SK-N-SH (cell line): ENCODE data around the gene TBXAS1. TPM values are rescaled to one million over a fixed set of nuclear protein-coding genes. Genes with fewer than 3 reads are reported as not detected.

Experiments used
- CTCF ChIA-PET: fragments of 300-600, 350-600 bp; formaldehyde crosslinking; extraction: SDS; loops from one replicate; lab custom pipeline; 2021; lab: Yijun Ruan, JAX
- POLR2A ChIA-PET: fragments of 350-600 bp; sonication (Branson Sonifier 250); formaldehyde crosslinking; extraction: SDS; loops from one replicate; lab custom pipeline; 2020; ENCODE audit warnings: antibody characterized with exemption, inconsistent platforms; lab: Yijun Ruan, JAX
- DNase-seq: peaks from one replicate; pipeline ENCODE4 v3.0.0; 2012
- H2AFZ ChIP-seq: fragments of 200-600 bp; sonication (generic); 2 replicates; pipeline ENCODE4 v1.8.1; 2016; ENCODE audit warnings: antibody characterized with exemption, mild to moderate bottlenecking, low read depth
- H3F3A ChIP-seq: fragments of 200-600 bp; sonication (generic); replicated peaks from 2 replicates; pipeline ENCODE3; 2016; ENCODE audit warnings: antibody characterized with exemption, mild to moderate bottlenecking; ENCODE audit not compliant: insufficient read depth
- H3K27ac ChIP-seq, 2 experiments: fragments of 200-500 bp in 1 of 2; fragments of 200-600 bp in 1 of 2; sonication (Bioruptor generic) in 1 of 2; sonication (generic), shearing (Covaris generic) in 1 of 2; 2 replicates each; pipeline versions ENCODE4 v1.5.1 to v1.6.1; 2014 to 2016; ENCODE audit warnings: low read depth in 2 of 2, inconsistent platforms in 1 of 2, low read length in 1 of 2, mild to moderate bottlenecking in 1 of 2, mixed read lengths in 1 of 2
- H3K27me3 ChIP-seq: fragments of 200-600 bp; sonication (generic), shearing (Covaris generic); 2 replicates; pipeline ENCODE4 v1.6.1; 2016; ENCODE audit warnings: mixed run types; ENCODE audit not compliant: insufficient read depth
- H3K36me3 ChIP-seq, 2 experiments: fragments of 200-500 bp in 1 of 2; fragments of 200-600 bp in 1 of 2; sonication (Bioruptor generic) in 1 of 2; sonication (generic) in 1 of 2; replicated peaks in 1 of 2; 2 replicates each; pipeline versions ENCODE3 to v1.5.1; 2014 to 2016; ENCODE audit warnings: low read length in 1 of 2, mild to moderate bottlenecking in 1 of 2; ENCODE audit not compliant: insufficient read depth in 2 of 2, control insufficient read depth in 1 of 2
- H3K4me1 ChIP-seq, 2 experiments: fragments of 200-500 bp in 1 of 2; fragments of 200-600 bp in 1 of 2; sonication (Bioruptor generic) in 1 of 2; sonication (generic), shearing (Covaris generic) in 1 of 2; 2 replicates each; pipeline versions ENCODE4 v1.5.1 to v1.6.1; 2014 to 2016; ENCODE audit warnings: low read depth in 1 of 2, low read length in 1 of 2, mixed run types in 1 of 2; ENCODE audit not compliant: insufficient read depth in 2 of 2, control insufficient read depth in 1 of 2
- H3K4me2 ChIP-seq: fragments of 200-600 bp; sonication (generic), shearing (Covaris generic); 2 replicates; pipeline ENCODE4 v1.6.1; 2017; ENCODE audit warnings: mixed run types
- H3K4me3 ChIP-seq, 2 experiments: fragments of 200-500 bp in 1 of 2; fragments of 200-600 bp in 1 of 2; sonication (Bioruptor generic) in 1 of 2; sonication (generic), shearing (Covaris generic) in 1 of 2; 2 replicates each; pipeline versions ENCODE4 v1.5.1 to v1.8.1; 2014 to 2016; ENCODE audit warnings: low read depth in 2 of 2, inconsistent platforms in 1 of 2, low read length in 1 of 2, mild to moderate bottlenecking in 1 of 2, mixed read lengths in 1 of 2, moderate library complexity in 1 of 2
- H3K79me2 ChIP-seq: fragments of 200-600 bp; sonication (generic); 2 replicates; pipeline ENCODE4 v1.8.1; 2017; ENCODE audit warnings: mild to moderate bottlenecking; ENCODE audit not compliant: insufficient read depth
- H3K9ac ChIP-seq: fragments of 200-600 bp; sonication (generic); 2 replicates; pipeline ENCODE4 v1.6.1; 2017; ENCODE audit warnings: mixed run types
- H3K9me2 ChIP-seq: fragments of 200-600 bp; sonication (generic); 2 replicates; pipeline ENCODE4 v1.6.1; 2017; ENCODE audit warnings: mixed run types
- H3K9me3 ChIP-seq: fragments of 200-600 bp; sonication (generic); 2 replicates; pipeline ENCODE4 v1.6.1; 2017; ENCODE audit warnings: mixed run types, mild to moderate bottlenecking, moderate library complexity
- H4K20me1 ChIP-seq: fragments of 200-600 bp; sonication (generic); 2 replicates; pipeline ENCODE4 v1.6.1; 2017; ENCODE audit warnings: mild to moderate bottlenecking, mixed run types; ENCODE audit not compliant: insufficient read depth
- CHD2 ChIP-seq: fragments of 150-350 bp; IDR thresholded peaks from 2 replicates; pipeline ENCODE4 v1.6.1; 2018; ENCODE audit warnings: low read length; ENCODE audit not compliant: partially characterized antibody
- ELF1 ChIP-seq: IDR thresholded peaks from 2 replicates; pipeline ENCODE4 v1.4.0; 2012
- EZH2phosphoT487 ChIP-seq: fragments of 200-600 bp; sonication (generic); IDR thresholded peaks from 2 replicates; pipeline ENCODE4 v1.6.1; 2017; ENCODE audit warnings: low read depth, mixed run types, mild to moderate bottlenecking, antibody characterized with exemption, moderate library complexity, borderline replicate concordance
- FOXM1 ChIP-seq: IDR thresholded peaks from 2 replicates; pipeline ENCODE4 v1.4.0; 2012; ENCODE audit warnings: low read depth, mild to moderate bottlenecking
- GATA2 ChIP-seq: sonication (generic); formaldehyde crosslinking; IDR thresholded peaks from 2 replicates; pipeline ENCODE4 v1.5.0; 2020; ENCODE audit warnings: mild to moderate bottlenecking, missing genetic modification reagents
- MXI1 ChIP-seq: IDR thresholded peaks from 2 replicates; pipeline ENCODE4 v1.6.1; 2012; ENCODE audit warnings: mild to moderate bottlenecking, low read depth, low read length, improper control_type of control experiment
- POLR2AphosphoS5 ChIP-seq: IDR thresholded peaks from 2 replicates; pipeline ENCODE4 v1.6.1; 2012; ENCODE audit warnings: low read depth, low read length
- RAD21 ChIP-seq: IDR thresholded peaks from 2 replicates; pipeline ENCODE4 v1.6.1; 2012; ENCODE audit warnings: mild to moderate bottlenecking, low read length
- SIN3A ChIP-seq: IDR thresholded peaks from 2 replicates; pipeline ENCODE4 v1.6.1; 2012; ENCODE audit warnings: low read depth, mild to moderate bottlenecking, low read length, moderate library complexity, borderline replicate concordance
- SMC3 ChIP-seq: IDR thresholded peaks from 2 replicates; pipeline ENCODE4 v1.6.1; 2012; ENCODE audit warnings: low read depth, low read length, improper control_type of control experiment
- TCF12 ChIP-seq: IDR thresholded peaks from 2 replicates; pipeline ENCODE4 v1.4.0; 2012
- TEAD4 ChIP-seq: IDR thresholded peaks from 2 replicates; pipeline ENCODE4 v1.4.0; 2012; ENCODE audit warnings: mild to moderate bottlenecking, borderline replicate concordance; ENCODE audit not compliant: insufficient read depth
- YY1 ChIP-seq: IDR thresholded peaks from 2 replicates; pipeline ENCODE4 v1.4.0; 2012; ENCODE audit warnings: low read depth, mild to moderate bottlenecking
- WGBS: methylation state at CpG from one replicate; pipeline ENCODE4 v1.1.6; 2017; ENCODE audit warnings: low lambda C conversion rate; 5-methylcytosine and 5-hydroxymethylcytosine counted together
- polyA plus RNA-seq, 3 experiments: library from polyadenylated mRNA; depleted of rRNA; stranded (reverse); fragments of >200 nt; gene quantifications; 2 replicates each; pipeline ENCODE4 v1.2.3, GENCODE V29; 2012
- TF ChIP-seq, protein P1 (sequence below): IDR thresholded peaks from 2 replicates; pipeline ENCODE4 v1.4.0; 2012; ENCODE audit warnings: low read depth
- TF ChIP-seq, protein P2 (sequence below): IDR thresholded peaks from 2 replicates; pipeline ENCODE4 v1.6.1; 2012; ENCODE audit warnings: mild to moderate bottlenecking, low read depth, low read length, moderate library complexity

The TBXAS1 gene
- polyA plus RNA-seq, 1 of the 3 experiments (the other 2 are of a cell fraction) = 4.4 TPM

DNA sequence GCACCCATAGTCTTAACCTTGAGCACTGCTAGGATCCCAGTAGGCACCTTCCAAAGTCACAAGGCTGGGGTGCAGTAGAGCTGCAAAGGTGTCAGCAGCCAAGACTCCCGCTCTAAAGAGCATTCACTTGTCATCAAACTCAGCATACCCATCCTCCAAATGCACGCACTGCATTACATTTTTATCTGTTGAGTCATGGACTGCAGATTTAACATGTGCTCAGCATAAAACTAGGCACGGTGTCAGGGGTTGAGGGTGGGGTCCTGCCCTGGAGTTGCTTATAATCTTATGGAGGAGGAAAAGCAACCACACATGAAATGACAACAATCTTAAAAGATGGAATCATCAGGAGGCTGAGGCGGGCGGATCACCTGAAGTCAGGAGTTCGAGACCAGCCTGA, 131.1 kb downstream of the TBXAS1 start:
- Histone ChIP-seq H3K4me3 (no peak overlapping the region), H3K36me3 (no peaks in the 10 kb centered on the region), H2AFZ (no peak overlapping the region), H3K9me3 (no peaks in the 10 kb centered on the region), H3K79me2 (no peaks in the 10 kb centered on the region), H3K9me2 (no peaks in the 10 kb centered on the region), H3K9ac (no peak overlapping the region), H3F3A (no peaks in the 10 kb centered on the region), H3K4me2 (no peak overlapping the region), H3K27ac (no peak overlapping the region), H4K20me1 (no peaks in the 10 kb centered on the region), H3K27me3 (no peaks in the 10 kb centered on the region; the same call in 1 of the 2 replicates), H3K4me1 (peaks cover 0 to 2% of the 10 kb centered on the region in 2 experiments; a peak in 1 of 4 replicates)
- POLR2A ChIA-PET = no interaction called here
- CTCF ChIA-PET = interaction anchor here (2.2 kb wide), 1 partner anchor 314 kb away, joined by 7 read pairs; no protein-coding TSS in a partner anchor
- 86% methylated on average over 6 of the region's 6 CpGs for WGBS
- DNase-seq = no peak
- no peak for TF ChIP-seq ELF1
- TF ChIP-seq, protein P1, sequence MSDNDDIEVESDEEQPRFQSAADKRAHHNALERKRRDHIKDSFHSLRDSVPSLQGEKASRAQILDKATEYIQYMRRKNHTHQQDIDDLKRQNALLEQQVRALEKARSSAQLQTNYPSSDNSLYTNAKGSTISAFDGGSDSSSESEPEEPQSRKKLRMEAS = no peak
- no peak for TF ChIP-seq FOXM1
- TF ChIP-seq, protein P2, sequence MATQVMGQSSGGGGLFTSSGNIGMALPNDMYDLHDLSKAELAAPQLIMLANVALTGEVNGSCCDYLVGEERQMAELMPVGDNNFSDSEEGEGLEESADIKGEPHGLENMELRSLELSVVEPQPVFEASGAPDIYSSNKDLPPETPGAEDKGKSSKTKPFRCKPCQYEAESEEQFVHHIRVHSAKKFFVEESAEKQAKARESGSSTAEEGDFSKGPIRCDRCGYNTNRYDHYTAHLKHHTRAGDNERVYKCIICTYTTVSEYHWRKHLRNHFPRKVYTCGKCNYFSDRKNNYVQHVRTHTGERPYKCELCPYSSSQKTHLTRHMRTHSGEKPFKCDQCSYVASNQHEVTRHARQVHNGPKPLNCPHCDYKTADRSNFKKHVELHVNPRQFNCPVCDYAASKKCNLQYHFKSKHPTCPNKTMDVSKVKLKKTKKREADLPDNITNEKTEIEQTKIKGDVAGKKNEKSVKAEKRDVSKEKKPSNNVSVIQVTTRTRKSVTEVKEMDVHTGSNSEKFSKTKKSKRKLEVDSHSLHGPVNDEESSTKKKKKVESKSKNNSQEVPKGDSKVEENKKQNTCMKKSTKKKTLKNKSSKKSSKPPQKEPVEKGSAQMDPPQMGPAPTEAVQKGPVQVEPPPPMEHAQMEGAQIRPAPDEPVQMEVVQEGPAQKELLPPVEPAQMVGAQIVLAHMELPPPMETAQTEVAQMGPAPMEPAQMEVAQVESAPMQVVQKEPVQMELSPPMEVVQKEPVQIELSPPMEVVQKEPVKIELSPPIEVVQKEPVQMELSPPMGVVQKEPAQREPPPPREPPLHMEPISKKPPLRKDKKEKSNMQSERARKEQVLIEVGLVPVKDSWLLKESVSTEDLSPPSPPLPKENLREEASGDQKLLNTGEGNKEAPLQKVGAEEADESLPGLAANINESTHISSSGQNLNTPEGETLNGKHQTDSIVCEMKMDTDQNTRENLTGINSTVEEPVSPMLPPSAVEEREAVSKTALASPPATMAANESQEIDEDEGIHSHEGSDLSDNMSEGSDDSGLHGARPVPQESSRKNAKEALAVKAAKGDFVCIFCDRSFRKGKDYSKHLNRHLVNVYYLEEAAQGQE = no peak
- no peak for TF ChIP-seq MXI1
- TF ChIP-seq YY1 = no peak
- no peak for TF ChIP-seq SIN3A
- TF ChIP-seq TCF12 = no peak
- no peak for TF ChIP-seq RAD21
- TF ChIP-seq EZH2phosphoT487 = no peak
- TF ChIP-seq TEAD4 = no peak
- no peak for TF ChIP-seq CHD2

DNA sequence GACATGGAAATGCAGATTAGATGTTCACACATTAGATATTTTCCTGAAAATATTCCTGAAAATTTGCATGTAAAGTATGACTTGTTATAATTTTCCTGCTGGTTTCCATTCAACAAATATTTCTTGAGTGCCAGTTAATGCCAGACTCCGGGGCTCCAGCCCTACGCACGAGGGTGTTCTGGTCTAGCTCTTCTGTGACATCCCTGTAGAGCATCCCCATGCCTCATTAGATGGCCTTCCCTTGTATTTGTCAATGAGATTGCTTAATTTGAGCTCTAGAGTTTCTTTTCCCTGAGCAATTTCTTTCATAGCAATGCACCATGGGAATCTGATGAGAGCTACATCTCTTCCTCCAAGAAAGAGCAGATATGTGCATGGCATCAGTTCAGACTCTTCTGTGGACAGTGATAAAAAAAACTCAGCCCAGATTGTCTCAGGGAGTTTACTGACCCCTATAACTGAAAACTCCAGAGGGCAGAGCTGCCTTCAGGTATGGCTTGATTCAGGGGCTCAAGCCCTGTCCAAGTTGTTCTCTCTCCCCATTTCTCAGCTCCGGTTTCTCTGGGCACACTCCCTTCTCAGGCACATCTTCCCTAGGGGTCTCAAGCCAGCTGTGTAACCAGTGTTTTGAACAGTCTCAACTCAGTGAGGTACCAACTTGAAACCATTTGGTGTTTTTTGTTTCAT, 137.0 kb downstream of the TBXAS1 start:
- Histone ChIP-seq H3K4me3 (no peak overlapping the region), H3K9me3 (no peaks in the 10 kb centered on the region), H3K36me3 (no peaks in the 10 kb centered on the region), H2AFZ (no peak overlapping the region), H3K4me1 (no peaks in the 10 kb centered on the region), H4K20me1 (no peaks in the 10 kb centered on the region), H3K27ac (no peak overlapping the region), H3K9ac (no peak overlapping the region), H3K4me2 (no peak overlapping the region), H3K79me2 (no peaks in the 10 kb centered on the region), H3F3A (no peaks in the 10 kb centered on the region), H3K27me3 (peaks cover 25% of the 10 kb centered on the region; the same call in 1 of the 2 replicates), H3K9me2 (no peaks in the 10 kb centered on the region)
- TF ChIP-seq SMC3 (no peak), TCF12 (no peak), POLR2AphosphoS5 (no peak), RAD21 (no peak), GATA2 (no peak)
- TF ChIP-seq, protein P1 = no peak
- WGBS = 57% methylated on average over 4 of the region's 4 CpGs
- CTCF ChIA-PET = interaction anchor here (0.5 to 1.3 kb wide), 5 partner anchors 8 to 349 kb away, joined by 3 to 6 read pairs (median 4); no protein-coding TSS in a partner anchor
- no peak for DNase-seq
- POLR2A ChIA-PET = no interaction called here
